ENCODE data around the gene NDUFB2.

DNA sequence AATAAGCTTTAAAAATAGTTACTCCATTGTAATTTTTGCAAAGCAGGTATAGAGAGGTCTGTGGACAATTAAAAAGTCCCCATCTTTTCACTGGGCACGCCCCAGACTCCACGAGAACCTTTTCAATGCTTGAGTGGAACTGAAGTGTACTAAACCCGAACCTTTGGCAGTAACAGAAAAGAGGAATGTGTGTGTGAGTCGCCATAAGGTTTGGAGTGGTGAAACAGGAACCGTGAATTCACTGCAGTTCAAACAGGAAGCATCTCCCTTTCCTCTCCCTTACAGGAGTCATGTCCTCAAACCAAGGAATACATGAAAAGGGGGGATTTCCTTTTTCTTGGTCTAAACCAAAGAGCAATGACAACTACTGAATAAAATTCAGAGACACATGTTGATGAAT is 23.2 kb downstream of the NDUFB2 start:
- TF ChIP-seq EZH2 (IDR thresholded peaks at IDR 0.05; ENCODE audit: low read length) = no peak
- TF ChIP-seq, protein P1, sequence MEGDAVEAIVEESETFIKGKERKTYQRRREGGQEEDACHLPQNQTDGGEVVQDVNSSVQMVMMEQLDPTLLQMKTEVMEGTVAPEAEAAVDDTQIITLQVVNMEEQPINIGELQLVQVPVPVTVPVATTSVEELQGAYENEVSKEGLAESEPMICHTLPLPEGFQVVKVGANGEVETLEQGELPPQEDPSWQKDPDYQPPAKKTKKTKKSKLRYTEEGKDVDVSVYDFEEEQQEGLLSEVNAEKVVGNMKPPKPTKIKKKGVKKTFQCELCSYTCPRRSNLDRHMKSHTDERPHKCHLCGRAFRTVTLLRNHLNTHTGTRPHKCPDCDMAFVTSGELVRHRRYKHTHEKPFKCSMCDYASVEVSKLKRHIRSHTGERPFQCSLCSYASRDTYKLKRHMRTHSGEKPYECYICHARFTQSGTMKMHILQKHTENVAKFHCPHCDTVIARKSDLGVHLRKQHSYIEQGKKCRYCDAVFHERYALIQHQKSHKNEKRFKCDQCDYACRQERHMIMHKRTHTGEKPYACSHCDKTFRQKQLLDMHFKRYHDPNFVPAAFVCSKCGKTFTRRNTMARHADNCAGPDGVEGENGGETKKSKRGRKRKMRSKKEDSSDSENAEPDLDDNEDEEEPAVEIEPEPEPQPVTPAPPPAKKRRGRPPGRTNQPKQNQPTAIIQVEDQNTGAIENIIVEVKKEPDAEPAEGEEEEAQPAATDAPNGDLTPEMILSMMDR (optimal IDR thresholded peaks at IDR 0.05 in 1 of 3, IDR thresholded peaks at IDR 0.05 in 1 of 3, conservative IDR thresholded peaks at IDR 0.05 in 1 of 3; ENCODE audit: extremely low read depth in 1 of 3, insufficient read depth in 2 of 3, low read length in 3 of 3) = no peak

Data from keratinocyte (primary cell).